ENCODE data around the gene MOB2.

Gene MOB2

GRCh38 chr11:1451781-1452470 is 34.7 kb downstream of the MOB2 start:
- TF ChIP-seq REST (IDR thresholded peaks at IDR 0.05; ENCODE audit: insufficient read depth in 1 of 2, low read depth in 2 of 2, low read length in 2 of 2) = no peak
- no peak for TF ChIP-seq TAF1 (IDR thresholded peaks at IDR 0.05; ENCODE audit: borderline replicate concordance, insufficient read depth, low read length)
- TF ChIP-seq SIN3A (IDR thresholded peaks at IDR 0.05; ENCODE audit: borderline replicate concordance, insufficient read depth, low read length) = no peak

- TF ChIP-seq POLR2AphosphoS5 (IDR thresholded peaks at IDR 0.05; ENCODE audit: low read depth, low read length) (no peak), SIN3A (IDR thresholded peaks at IDR 0.05; ENCODE audit: borderline replicate concordance, insufficient read depth, low read length) (no peak), FOXP2 (optimal IDR thresholded peaks at IDR 0.05; ENCODE audit: borderline replicate concordance, extremely low read depth, extremely low read length, insufficient read depth) (no peak), REST (IDR thresholded peaks at IDR 0.05; ENCODE audit: insufficient read depth in 1 of 2, low read depth in 2 of 2, low read length in 2 of 2) (peak; percentile 81 to 93), TAF1 (IDR thresholded peaks at IDR 0.05; ENCODE audit: borderline replicate concordance, insufficient read depth, low read length) (no peak)
Observed at GRCh38 chr11:1450949-1451710, 35.4 kb downstream of the MOB2 start.

- no peak for TF ChIP-seq TAF1 (IDR thresholded peaks at IDR 0.05; ENCODE audit: borderline replicate concordance, insufficient read depth, low read length)
- no peak for TF ChIP-seq REST (IDR thresholded peaks at IDR 0.05; ENCODE audit: insufficient read depth in 1 of 2, low read depth in 2 of 2, low read length in 2 of 2)
- TF ChIP-seq FOXP2 (optimal IDR thresholded peaks at IDR 0.05; ENCODE audit: borderline replicate concordance, extremely low read depth, extremely low read length, insufficient read depth) = no peak
- TF ChIP-seq POLR2AphosphoS5 (IDR thresholded peaks at IDR 0.05; ENCODE audit: low read depth, low read length) = no peak
- no peak for TF ChIP-seq SIN3A (IDR thresholded peaks at IDR 0.05; ENCODE audit: borderline replicate concordance, insufficient read depth, low read length)
Observed at GRCh38 chr11:1450344-1450875, 36.2 kb downstream of the MOB2 start.

- TF ChIP-seq POLR2AphosphoS5 (IDR thresholded peaks at IDR 0.05; ENCODE audit: low read depth, low read length) = no peak
- TF ChIP-seq TAF1 (IDR thresholded peaks at IDR 0.05; ENCODE audit: borderline replicate concordance, insufficient read depth, low read length) = no peak
- no peak for TF ChIP-seq REST (IDR thresholded peaks at IDR 0.05; ENCODE audit: insufficient read depth in 1 of 2, low read depth in 2 of 2, low read length in 2 of 2)
- TF ChIP-seq FOXP2 (optimal IDR thresholded peaks at IDR 0.05; ENCODE audit: borderline replicate concordance, extremely low read depth, extremely low read length, insufficient read depth) = no peak
- no peak for TF ChIP-seq SIN3A (IDR thresholded peaks at IDR 0.05; ENCODE audit: borderline replicate concordance, insufficient read depth, low read length)
Observed at GRCh38 chr11:1449490-1450243, 36.9 kb downstream of the MOB2 start.

Measured in PFSK-1 (cell line).